ENCODE measurements around the gene MAGOHB. TPM values are rescaled to one million over a fixed set of nuclear protein-coding genes. Genes with fewer than 3 reads are reported as not detected.

The MAGOHB gene
- total RNA-seq, 1 donor from 2014 or later = 11.5 TPM

DNA sequence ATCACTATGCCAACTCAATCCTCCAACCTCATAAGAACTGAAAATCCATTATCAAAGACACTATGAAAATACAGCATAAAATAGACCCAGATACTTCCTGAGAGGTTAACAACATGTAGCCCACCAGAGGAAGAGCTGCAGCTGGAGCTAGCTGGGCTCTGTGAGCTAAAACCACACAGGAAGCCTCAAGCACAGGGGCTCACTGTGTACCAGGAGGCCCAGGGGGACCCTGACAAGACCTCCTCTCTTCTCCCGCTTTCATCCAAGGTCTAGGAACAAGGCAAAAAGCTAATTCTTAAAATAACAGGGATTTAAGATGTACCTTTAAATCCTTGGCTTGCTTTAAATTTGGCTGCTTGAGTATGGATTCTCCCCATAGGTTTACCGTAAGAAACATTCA is 54.2 kb downstream of the MAGOHB start:
- intact Hi-C loops (cut with micrococcal nuclease) = no loop called here
- no peak for DNase-seq
- ATAC-seq = no peak

- intact Hi-C loops (cut with micrococcal nuclease) = no loop called here
- ATAC-seq = no peak
These were observed 54.6 kb downstream of the MAGOHB start for GRCh38 chr12:10558789-10559188.

DNA sequence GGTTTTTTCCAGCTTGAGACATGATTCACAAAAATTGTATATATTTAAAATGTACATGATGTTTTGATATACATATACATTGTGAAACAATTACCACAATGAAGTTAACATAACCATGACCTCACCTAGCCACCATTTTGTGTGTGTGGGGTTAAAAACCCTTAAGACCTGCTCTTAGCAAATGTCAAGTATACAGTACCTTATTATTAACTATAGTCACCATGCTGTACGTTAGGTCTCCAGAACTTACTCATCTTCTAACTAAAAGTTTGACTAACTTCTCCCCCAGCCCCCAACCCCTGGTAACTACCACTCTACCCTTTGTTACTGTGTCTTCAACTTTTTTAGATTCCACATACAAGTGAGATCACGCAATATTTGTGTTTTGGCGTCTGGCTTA is 55.1 kb downstream of the MAGOHB start:
- intact Hi-C loops (cut with micrococcal nuclease) = no loop called here
- DNase-seq (no peak), ATAC-seq (no peak)

More at GRCh38 chr12:10558789-10559188, 54.6 kb downstream of the MAGOHB start:
- no peak for DNase-seq

GRCh38 chr12:10557766-10558165 is 55.6 kb downstream of the MAGOHB start:
- ATAC-seq = no peak
- intact Hi-C loops (cut with micrococcal nuclease) = no loop called here
- no peak for DNase-seq

GRCh38 chr12:10557329-10557728 is 56.1 kb downstream of the MAGOHB start:
- intact Hi-C loops (cut with micrococcal nuclease) = no loop called here

DNA sequence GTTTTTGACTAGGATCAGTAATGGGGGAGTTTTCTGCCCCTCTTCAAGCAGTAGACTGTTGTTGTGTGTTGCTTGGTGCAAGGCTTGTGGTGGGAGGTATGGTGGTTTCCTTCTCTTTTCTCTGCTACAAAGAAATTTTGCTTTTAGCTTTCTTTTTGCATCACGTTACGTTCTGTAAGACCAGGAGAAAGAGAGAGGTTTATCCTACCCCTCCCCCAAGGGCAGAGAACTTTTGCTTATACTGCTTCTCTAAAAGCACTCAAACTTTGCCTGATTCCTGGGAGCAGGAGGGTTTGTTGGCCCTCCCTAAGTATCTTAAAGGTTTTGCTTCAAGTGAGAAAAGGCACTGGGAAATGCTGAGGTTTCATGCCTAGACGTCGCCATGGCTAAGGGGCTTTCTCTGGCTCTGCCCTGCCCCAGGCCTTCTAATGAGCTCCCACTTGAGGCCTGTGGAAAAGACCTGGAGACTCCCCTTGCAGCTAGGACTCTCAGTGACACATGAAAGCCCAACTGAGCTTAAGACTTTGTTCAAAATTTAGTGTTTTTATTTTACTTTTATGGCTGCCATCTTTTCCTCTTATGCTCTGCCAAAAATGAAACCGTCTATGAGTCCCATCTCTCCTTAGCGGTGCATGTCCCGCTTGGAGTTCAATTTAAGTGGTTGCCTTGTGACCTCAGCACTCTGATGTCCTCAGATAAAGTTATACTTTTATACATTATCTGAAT is 58.5 kb downstream of the MAGOHB start:
- no peak for DNase-seq
- intact Hi-C loops (cut with micrococcal nuclease) = no loop called here
- no peak for ATAC-seq

More at GRCh38 chr12:10557329-10557728, 56.1 kb downstream of the MAGOHB start:
- ATAC-seq = no peak
- DNase-seq = no peak

DNA sequence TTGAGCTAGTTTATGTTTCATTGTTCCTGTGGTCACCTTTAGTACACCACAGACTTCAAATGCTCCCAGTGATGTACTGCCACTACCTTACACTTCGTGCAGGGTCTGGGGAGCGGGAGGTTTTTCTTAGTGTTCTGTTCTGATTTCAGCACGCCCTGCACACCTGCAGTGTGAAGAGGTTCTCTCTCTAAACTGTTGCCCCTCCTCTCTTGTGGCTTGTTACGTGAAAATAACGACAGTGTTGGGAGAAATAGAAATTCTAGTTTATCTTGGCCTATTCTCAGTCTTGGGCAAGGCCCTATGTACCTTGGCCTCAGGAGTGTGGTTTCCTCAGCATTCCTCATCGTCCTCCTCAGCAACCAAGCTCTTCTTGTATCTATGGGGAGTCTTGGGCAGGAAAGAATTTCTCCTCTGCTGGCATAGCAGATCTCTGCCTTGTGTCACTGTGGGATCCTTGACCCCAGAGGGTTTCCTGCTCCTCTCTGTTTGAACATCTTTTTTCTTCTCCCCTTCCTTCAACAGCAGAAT is 59.1 kb downstream of the MAGOHB start:
- DNase-seq (no peak), ATAC-seq (no peak)
- intact Hi-C loops (cut with micrococcal nuclease) = no loop called here

Other genes starting within 250 kb of the MAGOHB start
- gene KLRK1, start 223.6 kb downstream of the MAGOHB start, total RNA-seq = not detected
- gene KLRC4, start 203.9 kb downstream of the MAGOHB start, total RNA-seq = not detected
- not detected for gene KLRC3, start 193.0 kb downstream of the MAGOHB start, total RNA-seq
- not detected for gene KLRC2, start 177.6 kb downstream of the MAGOHB start, total RNA-seq
- gene KLRC1, start 160.2 kb downstream of the MAGOHB start, total RNA-seq = 0.32 TPM
- not detected for gene EIF2S3B, start 107.7 kb downstream of the MAGOHB start, total RNA-seq
- gene STYK1, start 60.4 kb upstream of the MAGOHB start, total RNA-seq = not detected
- gene YBX3, start 109.7 kb upstream of the MAGOHB start, total RNA-seq = 773 TPM
- gene TAS2R7, start 189.0 kb upstream of the MAGOHB start, total RNA-seq = not detected
- not detected for gene TAS2R8, start 193.7 kb upstream of the MAGOHB start, total RNA-seq
- gene TAS2R9, start 196.6 kb upstream of the MAGOHB start, total RNA-seq = not detected
- gene TAS2R10, start 212.7 kb upstream of the MAGOHB start, total RNA-seq = not detected
- 0.94 TPM for gene PRR4, start 235.9 kb upstream of the MAGOHB start, total RNA-seq